C4-2B (cell line): ENCODE results near the gene NOS1.

Source experiments
- ZFX ChIP-seq: fragments of 450-650 bp; IDR thresholded peaks from 2 replicates; pipeline ENCODE4 v1.6.1; 2017
- TF ChIP-seq, protein P1 (sequence below): fragments of 450-650 bp; conservative IDR thresholded peaks from 2 replicates; pipeline ENCODE4 v1.5.1; 2017; ENCODE audit warnings: mild to moderate bottlenecking

DNA sequence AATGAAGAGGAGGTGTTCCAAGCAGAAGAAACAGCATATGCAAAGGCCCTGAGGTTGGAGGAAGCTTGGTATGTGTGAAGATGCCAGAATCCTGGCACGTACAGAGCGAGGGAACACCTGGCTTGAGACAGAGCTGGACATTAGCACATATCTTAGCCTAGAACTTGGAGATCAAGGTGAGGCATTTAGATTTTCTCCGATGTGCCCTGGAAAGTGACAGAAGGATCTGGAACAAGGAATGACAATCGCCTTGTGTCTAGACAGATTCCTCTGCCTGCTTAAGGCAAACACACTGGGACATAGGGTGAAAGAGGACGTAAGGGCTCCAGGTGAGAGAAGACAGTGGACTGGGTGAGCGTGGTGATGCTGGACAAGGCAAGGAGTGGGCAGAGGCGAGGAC is 32.2 kb upstream of the NOS1 start:
- TF ChIP-seq, protein P1, sequence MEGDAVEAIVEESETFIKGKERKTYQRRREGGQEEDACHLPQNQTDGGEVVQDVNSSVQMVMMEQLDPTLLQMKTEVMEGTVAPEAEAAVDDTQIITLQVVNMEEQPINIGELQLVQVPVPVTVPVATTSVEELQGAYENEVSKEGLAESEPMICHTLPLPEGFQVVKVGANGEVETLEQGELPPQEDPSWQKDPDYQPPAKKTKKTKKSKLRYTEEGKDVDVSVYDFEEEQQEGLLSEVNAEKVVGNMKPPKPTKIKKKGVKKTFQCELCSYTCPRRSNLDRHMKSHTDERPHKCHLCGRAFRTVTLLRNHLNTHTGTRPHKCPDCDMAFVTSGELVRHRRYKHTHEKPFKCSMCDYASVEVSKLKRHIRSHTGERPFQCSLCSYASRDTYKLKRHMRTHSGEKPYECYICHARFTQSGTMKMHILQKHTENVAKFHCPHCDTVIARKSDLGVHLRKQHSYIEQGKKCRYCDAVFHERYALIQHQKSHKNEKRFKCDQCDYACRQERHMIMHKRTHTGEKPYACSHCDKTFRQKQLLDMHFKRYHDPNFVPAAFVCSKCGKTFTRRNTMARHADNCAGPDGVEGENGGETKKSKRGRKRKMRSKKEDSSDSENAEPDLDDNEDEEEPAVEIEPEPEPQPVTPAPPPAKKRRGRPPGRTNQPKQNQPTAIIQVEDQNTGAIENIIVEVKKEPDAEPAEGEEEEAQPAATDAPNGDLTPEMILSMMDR = no peak
- TF ChIP-seq ZFX = no peak
